Caco-2 (cell line): ENCODE results near the gene IL19. TPM values are rescaled to one million over a fixed set of nuclear protein-coding genes. Genes with fewer than 3 reads are reported as not detected.

Experiments used
- BruUV-seq: library from RNA; stranded (reverse); fragments of 400-500 nt; replicated peaks from 2 replicates; lab custom pipeline; 2021; lab: Mats Ljungman, UMichigan
- CTCF ChIA-PET: fragments of 300-600 bp; sonication (Branson Sonifier 250); formaldehyde crosslinking; loops from one replicate; lab custom pipeline; 2022; ENCODE audit warnings: antibody characterized with exemption; lab: Charles Lee
- POLR2A ChIA-PET: fragments of 300-600 bp; sonication (Branson Sonifier 250); formaldehyde crosslinking; loops from one replicate; lab custom pipeline; 2022; ENCODE audit warnings: antibody characterized with exemption; lab: Charles Lee
- DNase-seq, 2 experiments: peaks; one replicate each; pipeline versions ENCODE4 v3.0.0 to v3.0.0-alpha.2; 2020 to 2022
- H3K27me3 ChIP-seq: replicated peaks from 2 replicates; pipeline ENCODE4 v1.6.0; 2011; ENCODE audit warnings: low read length; ENCODE audit not compliant: control insufficient read depth, insufficient read depth
- H3K36me3 ChIP-seq: 2 replicates; pipeline ENCODE4 v1.5.1; 2011; ENCODE audit warnings: low read length; ENCODE audit not compliant: control insufficient read depth, insufficient read depth
- H3K4me1 ChIP-seq: fragments of 250-450 bp; sonication (Bioruptor Pico); 2 replicates; pipeline ENCODE4 v1.5.1; 2020; ENCODE audit warnings: mild to moderate bottlenecking
- H3K4me3 ChIP-seq: 2 replicates; pipeline ENCODE4 v1.5.1; 2011; ENCODE audit warnings: low read depth, mild to moderate bottlenecking, control low read depth, low read length
- H3K9me3 ChIP-seq: fragments of 250-450 bp; sonication (Bioruptor Pico); 2 replicates; pipeline ENCODE4 v1.5.1; 2020; ENCODE audit warnings: mild to moderate bottlenecking, moderate library complexity
- H3K27ac Mint-ChIP-seq: one replicate; pipeline ENCODE4 v1.8.0; 2022; ENCODE audit warnings: mixed read lengths; ENCODE audit not compliant: unreplicated experiment
- H3K27me3 Mint-ChIP-seq: one replicate; pipeline ENCODE4 v1.8.0; 2022; ENCODE audit warnings: mixed read lengths; ENCODE audit not compliant: insufficient read depth, unreplicated experiment
- H3K36me3 Mint-ChIP-seq: one replicate; pipeline ENCODE4 v1.8.0; 2022; ENCODE audit warnings: mild to moderate bottlenecking, mixed read lengths; ENCODE audit not compliant: insufficient read depth, unreplicated experiment
- H3K4me1 Mint-ChIP-seq: one replicate; pipeline ENCODE4 v1.8.0; 2022; ENCODE audit warnings: low read depth, mixed read lengths; ENCODE audit not compliant: unreplicated experiment
- H3K4me3 Mint-ChIP-seq: one replicate; pipeline ENCODE4 v1.8.0; 2022; ENCODE audit warnings: mild to moderate bottlenecking, moderate library complexity, mixed read lengths; ENCODE audit not compliant: unreplicated experiment
- H3K9me3 Mint-ChIP-seq: one replicate; pipeline ENCODE4 v1.8.0; 2022; ENCODE audit warnings: mixed read lengths; ENCODE audit not compliant: unreplicated experiment
- CTCF ChIP-seq, 2 experiments: fragments of 200-600 bp in 1 of 2; IDR thresholded peaks; 1 replicate in 1 of 2; 2 replicates in 1 of 2; pipeline versions ENCODE4 v1.5.1 to v1.8.0; 2011 to 2022; ENCODE audit warnings: antibody characterized with exemption in 1 of 2, control low read depth in 1 of 2, inconsistent platforms in 1 of 2, low read depth in 1 of 2, low read length in 1 of 2, mild to moderate bottlenecking in 1 of 2, moderate library complexity in 1 of 2; ENCODE audit not compliant: insufficient read depth in 1 of 2, severe bottlenecking in 1 of 2, unreplicated experiment in 1 of 2
- intact Hi-C: fragments of 100-400 bp; cut with micrococcal nuclease; formaldehyde crosslinking; loops from one replicate; pipeline ENCODE4 v1.10.0; 2022; ENCODE audit not compliant: unreplicated experiment
- total RNA-seq: library from RNA; stranded (reverse); gene quantifications from 2 replicates; pipeline ENCODE4 v1.2.3, GENCODE V29; 2022

Gene IL19
- total RNA-seq, 1 experiment from 2014 or later, result not detected

GRCh38 chr1:206829875-206830274 lies 59.3 kb downstream of the IL19 start:
- BruUV-seq, result no TSS peak
- Mint-ChIP-seq H3K4me1 (no peaks in the 10 kb centered on the region), H3K4me3 (no peak overlapping the region), H3K27ac (no peak overlapping the region), H3K9me3 (no peaks in the 10 kb centered on the region), H3K27me3 (peaks cover 16% of the 10 kb centered on the region), H3K36me3 (no peaks in the 10 kb centered on the region)
- POLR2A ChIA-PET, result no interaction called here
- intact Hi-C loops, result no loop called here
- no peaks in the 10 kb centered on the region for H3K4me1 ChIP-seq
- CTCF ChIA-PET, result no interaction called here
- H3K36me3 ChIP-seq, result no peaks in the 10 kb centered on the region
- H3K9me3 ChIP-seq, result no peaks in the 10 kb centered on the region
- no peaks in the 10 kb centered on the region for H3K27me3 ChIP-seq
- no peak for TF ChIP-seq CTCF (IDR thresholded peaks at IDR 0.05; ENCODE audit: insufficient read depth in 1 of 2, low read depth in 1 of 2, low read length in 1 of 2, severe bottlenecking in 1 of 2, unreplicated experiment in 1 of 2)
- H3K4me3 ChIP-seq, result no peak overlapping the region
- DNase-seq, result no peak

- DNase-seq, result no peak
- Mint-ChIP-seq H3K27ac (no peak overlapping the region), H3K36me3 (no peaks in the 10 kb centered on the region), H3K9me3 (no peaks in the 10 kb centered on the region), H3K4me1 (no peaks in the 10 kb centered on the region), H3K4me3 (no peak overlapping the region), H3K27me3 (peaks cover 14% of the 10 kb centered on the region)
- Histone ChIP-seq H3K36me3 (no peaks in the 10 kb centered on the region), H3K27me3 (no peaks in the 10 kb centered on the region), H3K4me1 (no peaks in the 10 kb centered on the region), H3K4me3 (no peak overlapping the region), H3K9me3 (no peaks in the 10 kb centered on the region)
- intact Hi-C loops, result no loop called here
- BruUV-seq, result no TSS peak
- POLR2A ChIA-PET, result interaction anchor here (0.6 kb wide), 1 partner anchor 119 kb away, joined by 3 read pairs; no protein-coding TSS in a partner anchor
- CTCF ChIA-PET, result no interaction called here
- TF ChIP-seq CTCF (IDR thresholded peaks at IDR 0.05; ENCODE audit: insufficient read depth in 1 of 2, low read depth in 1 of 2, low read length in 1 of 2, severe bottlenecking in 1 of 2, unreplicated experiment in 1 of 2), result no peak
These were observed 61.1 kb downstream of the IL19 start for GRCh38 chr1:206831650-206832049.

- H3K4me3 Mint-ChIP-seq, result no peak overlapping the region
- peaks cover 16% of the 10 kb centered on the region for H3K27me3 Mint-ChIP-seq
- no peaks in the 10 kb centered on the region for H3K9me3 ChIP-seq
- H3K4me1 ChIP-seq, result no peaks in the 10 kb centered on the region
- ChIA-PET CTCF (no interaction called here), POLR2A (no interaction called here)
- intact Hi-C loops, result no loop called here
- BruUV-seq, result no TSS peak
- no peaks in the 10 kb centered on the region for H3K4me1 Mint-ChIP-seq
- H3K36me3 Mint-ChIP-seq, result no peaks in the 10 kb centered on the region
- no peak for DNase-seq
- no peak for TF ChIP-seq CTCF (IDR thresholded peaks at IDR 0.05; ENCODE audit: insufficient read depth in 1 of 2, low read depth in 1 of 2, low read length in 1 of 2, severe bottlenecking in 1 of 2, unreplicated experiment in 1 of 2)
- H3K9me3 Mint-ChIP-seq, result no peaks in the 10 kb centered on the region
- no peaks in the 10 kb centered on the region for H3K36me3 ChIP-seq
- peaks cover under 1% of the 10 kb centered on the region; the same call in 1 of the 2 replicates for H3K27me3 ChIP-seq
- H3K4me3 ChIP-seq, result no peak overlapping the region
- H3K27ac Mint-ChIP-seq, result no peak overlapping the region
These were observed 61.8 kb downstream of the IL19 start for GRCh38 chr1:206832352-206832880.
